ENCODE results near the gene MOAP1. TPM values are rescaled to one million over a fixed set of nuclear protein-coding genes. Genes with fewer than 3 reads are reported as not detected.
"Not testable (repeated sequence)": the region's sequence is repeated elsewhere in the genome, so short reads cannot be mapped to it uniquely, and the experiment has no call there.

MOAP1 gene
- total RNA-seq, 1 donor from 2014 or later = 16.8 TPM

DNA sequence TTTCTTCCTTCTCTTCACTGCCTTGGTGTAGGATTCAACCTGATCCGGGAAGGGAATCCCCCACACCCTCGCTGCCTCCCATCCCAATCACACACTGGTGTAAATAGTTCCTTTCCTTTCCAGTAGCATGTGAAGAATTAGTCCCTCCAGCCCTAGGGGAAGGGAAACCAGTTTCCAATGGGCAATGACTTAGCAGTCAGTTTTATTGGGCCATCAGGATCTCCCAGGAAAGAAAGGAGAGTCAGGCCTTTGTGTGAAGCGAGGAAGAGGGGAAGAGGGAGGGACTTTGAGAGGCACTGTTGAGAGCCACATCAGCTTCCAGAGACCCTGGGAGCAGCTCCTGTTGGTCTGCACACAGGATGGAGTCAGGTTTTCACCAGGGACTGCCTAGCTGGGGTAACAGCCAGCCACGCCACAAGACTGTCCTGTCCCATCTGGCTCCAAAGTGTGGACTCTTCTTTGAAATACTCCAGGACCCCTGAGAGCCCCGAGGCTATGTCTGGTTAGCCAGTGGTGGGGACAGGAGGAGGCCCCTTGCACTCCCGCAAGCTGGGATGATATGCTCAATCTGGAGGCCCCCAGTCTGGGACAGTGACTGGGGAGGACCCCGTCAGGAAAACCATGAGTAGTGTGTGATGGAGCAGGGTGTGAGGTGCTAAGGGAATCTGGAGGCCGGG is 27.9 kb downstream of the MOAP1 start:
- H3K27me3 Mint-ChIP-seq (ENCODE audit: insufficient read depth) = peaks cover 2% of the 10 kb centered on the region
- intact Hi-C loops (cut with micrococcal nuclease) = no loop called here
- DNase-seq (ENCODE audit: low spot score) = no peak
- H3K4me3 Mint-ChIP-seq = no peak overlapping the region
- H3K9me3 Mint-ChIP-seq = no peaks in the 10 kb centered on the region
- no peaks in the 10 kb centered on the region for H3K36me3 Mint-ChIP-seq (ENCODE audit: low read depth)
- H3K27ac Mint-ChIP-seq = no peak overlapping the region
- H3K4me1 Mint-ChIP-seq (ENCODE audit: low read depth) = no peaks in the 10 kb centered on the region

DNA sequence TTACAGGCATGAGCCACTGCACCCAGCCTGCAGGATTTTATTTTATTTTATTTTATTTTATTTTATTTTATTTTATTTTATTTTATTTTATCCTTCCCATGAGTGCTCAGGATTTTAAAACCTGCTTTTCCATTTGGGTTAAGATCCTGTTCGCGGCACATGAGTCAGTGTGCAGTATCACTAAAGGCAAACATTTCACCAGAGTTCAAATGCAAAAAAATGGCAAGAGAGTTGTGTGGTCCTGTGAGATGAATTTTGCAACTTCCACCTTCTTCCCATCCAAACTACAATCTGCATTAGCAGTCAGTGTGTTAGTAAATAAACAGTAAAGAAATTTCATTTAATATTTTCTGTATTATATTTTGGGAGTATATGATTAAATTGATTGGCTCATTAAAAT is 29.0 kb downstream of the MOAP1 start:
- Mint-ChIP-seq H3K27me3 (ENCODE audit: insufficient read depth) (peaks cover 2% of the 10 kb centered on the region), H3K27ac (no peak overlapping the region), H3K4me1 (ENCODE audit: low read depth) (no peaks in the 10 kb centered on the region), H3K36me3 (ENCODE audit: low read depth) (no peaks in the 10 kb centered on the region), H3K9me3 (no peaks in the 10 kb centered on the region), H3K4me3 (no peak overlapping the region)
- intact Hi-C loops (cut with micrococcal nuclease) = no loop called here
- DNase-seq (ENCODE audit: low spot score) = no peak

DNA sequence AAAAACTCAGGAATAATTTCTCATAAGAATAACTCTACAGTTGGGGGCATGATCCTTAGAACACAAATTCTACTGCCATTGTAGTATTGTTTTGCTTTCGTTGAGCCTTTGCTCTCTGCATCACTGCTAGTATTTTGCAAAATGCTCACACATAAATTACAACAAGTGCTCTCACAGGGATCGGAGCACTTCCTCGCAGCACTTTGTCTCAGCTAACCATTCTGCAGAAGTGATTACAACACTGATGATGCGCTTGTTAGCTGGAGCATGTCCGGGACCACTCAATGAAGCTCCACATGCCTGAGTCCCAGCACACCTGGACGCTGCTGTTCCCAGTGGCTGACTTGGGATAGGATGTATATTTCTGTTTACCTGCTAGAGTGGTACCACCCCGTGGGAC is 31.6 kb downstream of the MOAP1 start:
- Mint-ChIP-seq H3K27me3 (ENCODE audit: insufficient read depth) (peaks cover 2% of the 10 kb centered on the region), H3K36me3 (ENCODE audit: low read depth) (no peaks in the 10 kb centered on the region), H3K27ac (no peak overlapping the region), H3K9me3 (no peaks in the 10 kb centered on the region), H3K4me3 (no peak overlapping the region), H3K4me1 (ENCODE audit: low read depth) (no peaks in the 10 kb centered on the region)
- intact Hi-C loops (cut with micrococcal nuclease) = no loop called here
- DNase-seq (ENCODE audit: low spot score) = no peak

DNA sequence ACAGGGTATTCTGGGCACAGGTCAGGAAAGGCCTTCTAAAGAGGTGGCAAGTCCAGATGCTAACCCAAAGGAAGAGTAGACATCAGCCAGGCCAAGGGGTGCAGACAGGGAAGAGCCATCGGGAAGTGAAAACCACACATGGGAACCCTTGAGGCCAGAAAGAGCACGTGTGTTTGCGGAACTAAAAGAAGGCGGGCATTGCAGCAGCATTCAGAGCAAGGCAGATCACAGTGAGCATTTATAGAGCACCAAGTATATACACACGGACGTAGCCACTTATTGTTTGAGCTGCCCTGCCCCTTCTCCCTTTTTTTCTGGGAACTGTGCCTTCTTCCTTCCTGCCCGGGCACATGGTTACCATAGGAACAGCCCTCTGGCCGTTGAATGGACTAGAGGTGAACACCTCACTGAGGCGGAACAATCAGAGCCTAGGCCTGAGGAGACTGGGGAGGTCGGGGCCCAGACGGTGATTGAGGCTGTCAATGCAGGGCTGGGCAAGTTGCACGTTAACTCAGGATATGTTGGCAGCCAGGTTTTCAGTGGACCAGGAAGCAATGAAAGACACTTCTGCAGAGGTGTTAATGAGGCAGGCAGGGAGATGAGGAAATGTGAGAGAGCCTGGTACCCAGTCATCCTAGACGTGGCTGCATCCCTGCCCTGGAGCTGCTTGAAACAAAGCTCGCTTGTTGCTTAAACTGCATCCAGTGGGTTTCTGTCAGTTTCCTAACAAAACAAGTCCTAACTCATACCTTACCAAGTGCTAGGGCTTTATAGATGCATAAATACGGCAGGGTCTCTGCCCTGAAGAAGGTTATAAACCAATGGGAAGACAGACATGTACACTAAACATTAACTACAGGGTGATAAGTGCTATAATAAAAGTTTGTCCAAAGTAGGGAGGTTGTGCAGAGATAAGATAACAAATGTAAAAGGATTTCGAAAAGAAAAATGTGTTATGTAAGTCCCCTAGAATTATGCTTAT is 34.2 kb downstream of the MOAP1 start:
- Mint-ChIP-seq H3K4me3 (no peak overlapping the region), H3K27ac (no peak overlapping the region)

DNA sequence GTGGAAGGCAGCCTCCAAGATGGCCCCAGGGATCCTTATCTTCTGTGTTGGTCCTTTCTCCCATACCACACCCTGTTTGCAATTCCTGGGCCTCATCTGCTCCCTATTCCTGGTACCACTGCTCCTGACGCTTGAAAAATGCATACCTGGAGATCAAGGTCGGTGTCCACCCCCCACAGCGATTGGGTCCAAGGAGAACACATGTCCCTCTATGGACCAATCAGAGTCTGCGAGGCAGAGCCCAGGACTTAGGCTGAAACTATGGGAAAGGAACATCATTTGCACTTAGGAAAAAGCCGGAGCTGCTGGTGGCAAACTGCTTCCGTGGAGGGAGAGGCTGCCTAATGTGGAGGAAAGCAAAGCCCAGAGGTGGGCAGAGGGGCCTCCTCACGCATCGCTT is 35.7 kb downstream of the MOAP1 start:
- Mint-ChIP-seq H3K36me3 (ENCODE audit: low read depth) (no peaks in the 10 kb centered on the region), H3K9me3 (no peaks in the 10 kb centered on the region), H3K27me3 (ENCODE audit: insufficient read depth) (no peaks in the 10 kb centered on the region), H3K27ac (no peak overlapping the region), H3K4me3 (no peak overlapping the region), H3K4me1 (ENCODE audit: low read depth) (no peaks in the 10 kb centered on the region)
- DNase-seq (ENCODE audit: low spot score) = no peak
- intact Hi-C loops (cut with micrococcal nuclease) = no loop called here

More for the DNA sequence above, 34.2 kb downstream of the MOAP1 start:
- no peaks in the 10 kb centered on the region for H3K4me1 Mint-ChIP-seq (ENCODE audit: low read depth)
- no peaks in the 10 kb centered on the region for H3K36me3 Mint-ChIP-seq (ENCODE audit: low read depth)
- H3K9me3 Mint-ChIP-seq = no peaks in the 10 kb centered on the region
- H3K27me3 Mint-ChIP-seq (ENCODE audit: insufficient read depth) = no peaks in the 10 kb centered on the region
- intact Hi-C loops (cut with micrococcal nuclease) = no loop called here
- DNase-seq (ENCODE audit: low spot score) = no peak

DNA sequence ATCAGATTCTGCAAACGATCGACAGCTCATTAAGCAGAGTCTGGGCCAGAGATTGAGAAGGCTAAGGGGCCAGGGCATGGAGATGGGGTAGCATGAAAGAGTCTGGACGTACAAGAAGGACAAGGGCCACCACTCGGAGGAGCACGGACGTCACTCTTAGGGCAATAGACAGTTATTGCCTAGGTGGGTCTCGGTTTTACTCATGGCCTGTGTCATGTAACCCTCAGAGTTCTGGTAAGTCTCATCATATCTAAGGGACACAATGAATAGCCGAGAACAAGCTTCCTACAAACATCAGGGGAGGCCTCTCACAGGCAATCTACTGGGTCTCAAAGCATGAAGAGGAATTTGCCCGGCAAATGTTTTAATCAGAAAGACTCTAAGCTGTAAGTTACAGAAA is 38.6 kb downstream of the MOAP1 start:
- no peak overlapping the region for H3K4me3 Mint-ChIP-seq
- no peaks in the 10 kb centered on the region for H3K4me1 Mint-ChIP-seq (ENCODE audit: low read depth)
- no peak overlapping the region for H3K27ac Mint-ChIP-seq
- no peaks in the 10 kb centered on the region for H3K9me3 Mint-ChIP-seq
- H3K27me3 Mint-ChIP-seq (ENCODE audit: insufficient read depth) = no peaks in the 10 kb centered on the region
- H3K36me3 Mint-ChIP-seq (ENCODE audit: low read depth) = no peaks in the 10 kb centered on the region
- intact Hi-C loops (cut with micrococcal nuclease) = no loop called here
- no peak for DNase-seq (ENCODE audit: low spot score)

DNA sequence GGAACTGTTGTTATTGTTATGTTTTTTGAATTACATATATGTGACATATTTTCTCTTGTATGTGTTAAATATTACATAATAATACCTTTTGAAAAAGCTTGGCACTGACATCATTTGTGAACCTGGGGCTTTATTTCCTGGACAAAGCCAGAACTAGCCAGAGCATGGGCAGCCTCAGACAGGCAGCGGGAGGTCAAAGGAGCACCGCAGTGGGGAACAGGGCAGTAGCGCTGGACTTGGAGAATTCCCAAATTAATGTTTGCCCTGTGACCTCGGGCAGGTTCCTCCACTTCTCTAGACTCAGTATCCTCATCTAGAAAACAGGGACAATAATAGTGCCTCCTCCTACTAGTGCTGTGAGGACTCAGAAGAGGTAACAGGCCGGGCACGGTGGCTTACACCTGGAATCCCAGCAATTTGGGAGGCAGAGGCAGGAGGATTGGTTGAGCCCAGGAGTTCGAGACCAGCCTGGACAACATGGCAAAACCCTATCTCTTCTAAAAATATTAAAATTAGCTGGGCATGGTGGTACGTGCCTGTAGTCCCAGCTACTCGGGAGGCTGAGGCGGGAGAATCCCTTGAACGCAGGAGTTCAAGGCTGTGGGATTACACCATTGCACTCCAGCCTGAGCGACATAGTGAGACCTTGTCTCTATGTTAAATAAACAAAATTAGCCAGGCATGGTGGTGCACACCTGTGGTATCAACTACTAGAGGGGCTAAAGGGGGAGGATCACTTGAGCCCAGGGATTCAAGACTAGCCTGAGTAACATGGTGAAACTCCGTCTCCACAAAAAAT is 41.6 kb downstream of the MOAP1 start:
- peaks cover 5% of the 10 kb centered on the region for H3K4me1 Mint-ChIP-seq (ENCODE audit: low read depth)
- no peak for DNase-seq (ENCODE audit: low spot score)

DNA sequence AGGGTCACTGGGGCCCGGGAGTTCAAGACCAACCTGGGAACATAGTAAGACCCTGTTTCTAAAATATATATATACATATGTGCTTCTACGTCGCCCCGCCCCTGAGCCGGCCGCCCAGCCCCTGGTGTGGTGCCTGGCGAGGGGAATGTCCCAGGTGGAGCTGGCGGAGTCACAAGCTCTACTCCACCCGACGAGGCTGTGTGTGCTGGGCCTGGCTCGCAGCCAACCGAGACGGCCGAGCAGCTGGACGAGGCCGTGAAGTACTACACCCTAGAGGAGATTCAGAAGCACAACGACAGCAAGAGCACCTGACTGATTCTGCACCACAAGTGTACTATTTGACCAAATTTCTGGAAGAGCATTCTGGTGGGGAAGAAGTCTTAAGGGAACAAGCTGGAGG is 46.8 kb downstream of the MOAP1 start:
- Mint-ChIP-seq H3K27me3 (ENCODE audit: insufficient read depth) (no peaks in the 10 kb centered on the region), H3K4me3 (no peak overlapping the region), H3K9me3 (no peaks in the 10 kb centered on the region), H3K4me1 (ENCODE audit: low read depth) (peaks cover 5% of the 10 kb centered on the region), H3K36me3 (ENCODE audit: low read depth) (no peaks in the 10 kb centered on the region), H3K27ac (no peak overlapping the region)
- intact Hi-C loops (cut with micrococcal nuclease) = loop anchor here (2.0 to 5.0 kb wide), 2 partner anchors 36 to 47 kb away; partner anchors contain the start of genes LYSET and MOAP1
- DNase-seq (ENCODE audit: low spot score) = no peak

More for the DNA sequence above, 41.6 kb downstream of the MOAP1 start:
- Mint-ChIP-seq H3K4me3 (no peak overlapping the region), H3K27ac (no peak overlapping the region), H3K36me3 (ENCODE audit: low read depth) (no peaks in the 10 kb centered on the region), H3K9me3 (no peaks in the 10 kb centered on the region), H3K27me3 (ENCODE audit: insufficient read depth) (no peaks in the 10 kb centered on the region)
- intact Hi-C loops (cut with micrococcal nuclease) = no loop called here

DNA sequence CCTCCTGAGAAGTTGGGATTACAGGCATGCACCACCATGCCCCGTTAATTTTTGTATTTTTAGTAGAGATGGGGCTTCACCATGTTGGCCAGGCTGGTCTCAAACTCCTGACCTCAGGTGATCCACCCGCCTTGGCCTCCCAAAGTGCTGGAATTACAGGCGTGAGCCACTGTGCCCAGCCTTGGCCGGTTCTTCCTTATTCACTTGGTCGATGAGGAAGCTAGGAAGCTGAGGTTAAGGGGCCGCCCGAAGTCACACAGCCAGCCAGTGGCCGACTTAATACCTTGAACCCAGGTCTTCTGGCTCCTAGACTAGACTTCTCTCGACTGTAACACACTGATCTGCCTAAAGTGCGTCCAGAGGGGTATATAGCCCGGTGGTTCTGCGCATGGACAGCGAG is 48.2 kb downstream of the MOAP1 start:
- not testable (repeated sequence) for H3K27me3 Mint-ChIP-seq (ENCODE audit: insufficient read depth); H3K9me3 Mint-ChIP-seq; H3K4me1 Mint-ChIP-seq (ENCODE audit: low read depth); H3K27ac Mint-ChIP-seq; H3K36me3 Mint-ChIP-seq (ENCODE audit: low read depth); H3K4me3 Mint-ChIP-seq; DNase-seq (ENCODE audit: low spot score)
- intact Hi-C loops (cut with micrococcal nuclease) = loop anchor here (5.0 kb wide), 1 partner anchor 34 kb away; no protein-coding TSS in a partner anchor

DNA sequence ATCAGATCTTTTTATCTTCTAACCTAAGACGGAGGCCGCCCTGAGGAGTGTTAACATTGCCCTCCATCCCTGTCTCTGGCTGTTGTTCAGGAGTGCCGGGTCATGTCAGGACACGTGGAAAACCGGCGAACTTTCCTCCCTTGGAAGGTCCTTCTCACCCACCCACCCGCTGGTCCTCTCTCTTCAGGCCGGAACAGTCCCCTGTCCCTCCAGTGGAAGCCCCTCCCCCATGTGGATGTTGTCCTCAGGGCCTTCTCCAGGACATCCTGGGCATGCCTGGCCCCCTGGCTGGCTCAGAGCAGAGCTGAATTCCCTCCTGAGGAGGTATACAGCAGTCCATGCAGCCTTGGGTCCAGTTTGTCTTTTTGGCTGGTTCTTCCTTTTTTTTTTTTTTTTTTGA is 48.7 kb downstream of the MOAP1 start:
- no peaks in the 10 kb centered on the region for H3K36me3 Mint-ChIP-seq (ENCODE audit: low read depth)
- no peaks in the 10 kb centered on the region for H3K9me3 Mint-ChIP-seq
- intact Hi-C loops (cut with micrococcal nuclease) = loop anchor here (5.0 kb wide), 1 partner anchor 34 kb away; no protein-coding TSS in a partner anchor
- H3K27ac Mint-ChIP-seq = no peak overlapping the region
- no peak overlapping the region for H3K4me3 Mint-ChIP-seq
- H3K27me3 Mint-ChIP-seq (ENCODE audit: insufficient read depth) = no peaks in the 10 kb centered on the region
- peaks cover 5% of the 10 kb centered on the region for H3K4me1 Mint-ChIP-seq (ENCODE audit: low read depth)
- DNase-seq (ENCODE audit: low spot score) = no peak

DNA sequence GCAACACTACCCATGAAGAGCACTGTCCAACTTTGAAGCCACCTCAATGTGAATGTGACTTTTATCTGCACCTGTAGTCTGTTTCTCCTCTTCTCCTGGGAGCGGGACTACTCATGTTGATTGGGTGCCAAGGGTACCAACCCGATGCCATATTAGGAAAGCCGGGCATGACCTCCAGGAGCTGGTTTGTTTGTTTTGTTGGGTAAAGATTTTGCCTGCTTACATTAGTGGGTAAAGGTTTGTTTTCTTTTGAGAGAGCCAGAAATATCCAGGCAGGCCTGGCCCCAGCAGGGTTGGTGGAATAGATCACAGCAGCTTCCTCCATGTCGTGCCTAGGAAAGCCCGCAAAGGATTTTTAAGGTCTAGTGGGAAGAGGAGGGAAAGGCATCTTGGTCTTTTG is 49.3 kb downstream of the MOAP1 start:
- H3K27me3 Mint-ChIP-seq (ENCODE audit: insufficient read depth) = no peaks in the 10 kb centered on the region
- no peaks in the 10 kb centered on the region for H3K36me3 Mint-ChIP-seq (ENCODE audit: low read depth)
- H3K27ac Mint-ChIP-seq = no peak overlapping the region
- peaks cover 5% of the 10 kb centered on the region for H3K4me1 Mint-ChIP-seq (ENCODE audit: low read depth)
- H3K9me3 Mint-ChIP-seq = no peaks in the 10 kb centered on the region
- intact Hi-C loops (cut with micrococcal nuclease) = loop anchor here (5.0 kb wide), 1 partner anchor 33 kb away; no protein-coding TSS in a partner anchor
- DNase-seq (ENCODE audit: low spot score) = no peak
- H3K4me3 Mint-ChIP-seq = no peak overlapping the region

DNA sequence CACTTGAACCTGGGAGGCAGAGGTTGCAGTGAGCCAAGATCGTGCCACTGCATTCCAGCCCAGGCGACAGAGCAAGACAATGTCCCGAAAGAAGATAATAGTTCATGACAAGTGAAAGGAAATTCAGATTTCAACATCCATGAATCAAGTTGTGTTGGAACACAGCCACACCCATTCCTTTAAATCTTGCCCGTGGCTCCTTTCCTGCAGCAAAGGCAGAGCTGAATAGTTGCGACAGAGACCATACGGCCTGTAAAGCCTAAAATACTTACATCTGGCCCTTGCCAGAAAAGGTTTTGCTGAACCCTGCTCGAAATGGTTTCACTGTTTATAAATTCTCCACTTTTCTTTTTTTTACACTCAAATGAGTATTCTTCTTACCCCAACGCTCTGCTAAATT is 51.2 kb downstream of the MOAP1 start:
- Mint-ChIP-seq H3K4me1 (ENCODE audit: low read depth) (no peaks in the 10 kb centered on the region), H3K27me3 (ENCODE audit: insufficient read depth) (peaks cover 4% of the 10 kb centered on the region), H3K4me3 (no peak overlapping the region), H3K36me3 (ENCODE audit: low read depth) (no peaks in the 10 kb centered on the region), H3K27ac (no peak overlapping the region), H3K9me3 (no peaks in the 10 kb centered on the region)
- DNase-seq (ENCODE audit: low spot score) = no peak
- intact Hi-C loops (cut with micrococcal nuclease) = loop anchor here (5.0 kb wide), 1 partner anchor 101 kb away; no protein-coding TSS in a partner anchor

All from activated T-helper 1 cell treated with anti-CD3 and anti-CD28 coated beads, Interleukin-12 subunit alpha, Interleukin-12 subunit beta, Interleukin-2, Interleukin-4 antibody, amounts not matched to agents 30 ng/mL and 10 ng/mL and 1 ng/mL, durations not matched to agents 14 hours and 24 hours and 36 hours (primary cell).